HL-60 (cell line): ENCODE data around the gene DGUOK.
A peak's percentile ranks its signal among the peaks of the same experiment; 100 is the strongest.

ENCODE experiments used
- DNase-seq, 2 experiments: peaks; one replicate each; pipeline ENCODE4 v3.0.0-alpha.2; 2010 to 2020; ENCODE audit warnings: low read depth in 1 of 2, low spot score in 1 of 2
- H3K27ac ChIP-seq: fragments of 250-450 bp; sonication (Bioruptor Pico); replicated peaks from 2 replicates; pipeline ENCODE4 v1.5.1; 2020; ENCODE audit warnings: mild to moderate bottlenecking, moderate library complexity
- H3K27me3 ChIP-seq: fragments of 250-450 bp; sonication (Bioruptor Pico); 2 replicates; pipeline ENCODE4 v1.5.1; 2021; ENCODE audit warnings: mild to moderate bottlenecking, moderate library complexity; ENCODE audit not compliant: insufficient read depth, poor library complexity, severe bottlenecking
- H3K4me3 ChIP-seq: replicated peaks from 2 replicates; pipeline ENCODE4 v1.5.1; 2011; ENCODE audit warnings: mild to moderate bottlenecking, control low read depth, low read length; ENCODE audit not compliant: insufficient read depth
- CTCF ChIP-seq: IDR thresholded peaks from one replicate; pipeline ENCODE4 v1.5.1; 2011; ENCODE audit warnings: low read length, control low read depth, inconsistent platforms; ENCODE audit not compliant: insufficient read depth
- GABPA ChIP-seq: IDR thresholded peaks from 2 replicates; pipeline ENCODE4 v1.6.1; 2012; ENCODE audit warnings: low read depth
- POLR2AphosphoS5 ChIP-seq: IDR thresholded peaks from 2 replicates; pipeline ENCODE4 v1.6.1; 2012; ENCODE audit warnings: low read depth
- SPI1 ChIP-seq: IDR thresholded peaks from 2 replicates; pipeline ENCODE4 v1.6.1; 2012; ENCODE audit warnings: low read depth, mild to moderate bottlenecking, borderline replicate concordance
- TF ChIP-seq, protein P1 (sequence below): IDR thresholded peaks from 2 replicates; pipeline ENCODE4 v1.6.1; 2012; ENCODE audit warnings: low read depth; ENCODE audit not compliant: insufficient replicate concordance

DGUOK gene

DNA sequence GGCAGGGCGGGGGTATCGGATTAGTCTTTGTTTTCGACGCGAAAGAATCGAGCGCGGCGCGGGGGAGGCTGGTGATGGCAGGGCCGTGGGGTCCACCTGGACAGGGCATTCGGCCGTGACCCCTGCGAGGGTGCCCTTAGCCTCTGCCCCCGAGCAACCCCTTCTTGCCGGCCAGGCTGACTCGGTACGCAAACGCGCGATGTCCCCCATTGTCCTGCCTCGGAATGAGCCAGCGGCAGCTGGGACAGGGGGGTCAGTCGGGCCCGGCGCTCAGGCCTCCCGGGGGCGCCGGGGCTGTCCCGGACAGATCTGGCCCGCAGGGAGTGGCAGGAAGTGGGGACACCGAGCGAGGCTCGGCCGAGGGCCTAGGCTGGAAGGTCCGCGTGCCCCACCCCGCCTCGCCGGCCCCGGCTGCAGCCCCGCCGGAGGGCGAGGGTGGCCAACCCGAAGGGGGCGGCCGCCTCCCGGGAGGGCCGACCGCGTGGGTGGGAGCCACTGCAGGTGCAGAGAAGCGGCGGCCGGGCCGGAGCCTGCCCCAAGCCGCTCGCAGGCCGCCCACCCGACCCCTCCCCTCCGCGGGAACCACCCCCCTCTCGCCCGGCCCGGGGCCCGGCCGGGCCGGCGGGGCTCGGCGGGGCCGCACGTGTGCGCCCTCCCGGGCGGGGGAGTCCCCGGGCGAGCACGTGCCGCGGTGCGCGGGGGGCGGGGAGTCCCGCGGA, 57.7 kb downstream of the DGUOK start, which contains the start of gene TET3:
Gene TET3 (plus strand): TSS at position 708 of the 719 bp plus-strand sequence. CDS start 1,494 bp downstream, outside the sequence.
- H3K27ac ChIP-seq, result peak within 1 kb of the TSS; percentile 85
- no peaks in the 10 kb centered on the region for H3K27me3 ChIP-seq
- H3K4me3 ChIP-seq, result peak within 1 kb of the TSS; percentile 54
- TF ChIP-seq CTCF, result no peak
- no peak for TF ChIP-seq SPI1
- TF ChIP-seq POLR2AphosphoS5, result no peak
- no peak for TF ChIP-seq GABPA
- TF ChIP-seq, protein P1, sequence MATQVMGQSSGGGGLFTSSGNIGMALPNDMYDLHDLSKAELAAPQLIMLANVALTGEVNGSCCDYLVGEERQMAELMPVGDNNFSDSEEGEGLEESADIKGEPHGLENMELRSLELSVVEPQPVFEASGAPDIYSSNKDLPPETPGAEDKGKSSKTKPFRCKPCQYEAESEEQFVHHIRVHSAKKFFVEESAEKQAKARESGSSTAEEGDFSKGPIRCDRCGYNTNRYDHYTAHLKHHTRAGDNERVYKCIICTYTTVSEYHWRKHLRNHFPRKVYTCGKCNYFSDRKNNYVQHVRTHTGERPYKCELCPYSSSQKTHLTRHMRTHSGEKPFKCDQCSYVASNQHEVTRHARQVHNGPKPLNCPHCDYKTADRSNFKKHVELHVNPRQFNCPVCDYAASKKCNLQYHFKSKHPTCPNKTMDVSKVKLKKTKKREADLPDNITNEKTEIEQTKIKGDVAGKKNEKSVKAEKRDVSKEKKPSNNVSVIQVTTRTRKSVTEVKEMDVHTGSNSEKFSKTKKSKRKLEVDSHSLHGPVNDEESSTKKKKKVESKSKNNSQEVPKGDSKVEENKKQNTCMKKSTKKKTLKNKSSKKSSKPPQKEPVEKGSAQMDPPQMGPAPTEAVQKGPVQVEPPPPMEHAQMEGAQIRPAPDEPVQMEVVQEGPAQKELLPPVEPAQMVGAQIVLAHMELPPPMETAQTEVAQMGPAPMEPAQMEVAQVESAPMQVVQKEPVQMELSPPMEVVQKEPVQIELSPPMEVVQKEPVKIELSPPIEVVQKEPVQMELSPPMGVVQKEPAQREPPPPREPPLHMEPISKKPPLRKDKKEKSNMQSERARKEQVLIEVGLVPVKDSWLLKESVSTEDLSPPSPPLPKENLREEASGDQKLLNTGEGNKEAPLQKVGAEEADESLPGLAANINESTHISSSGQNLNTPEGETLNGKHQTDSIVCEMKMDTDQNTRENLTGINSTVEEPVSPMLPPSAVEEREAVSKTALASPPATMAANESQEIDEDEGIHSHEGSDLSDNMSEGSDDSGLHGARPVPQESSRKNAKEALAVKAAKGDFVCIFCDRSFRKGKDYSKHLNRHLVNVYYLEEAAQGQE, result no peak
- no peak for DNase-seq

- peak overlapping the region; percentile 8; the same call in 1 of the 2 replicates for H3K4me3 ChIP-seq
- H3K27ac ChIP-seq, result no peak overlapping the region
- TF ChIP-seq GABPA, result no peak
- TF ChIP-seq POLR2AphosphoS5, result no peak
- H3K27me3 ChIP-seq, result no peaks in the 10 kb centered on the region
- DNase-seq, result peak; percentile 58 to 60
Measured at GRCh38 chr2:73984922-73985307, 58.2 kb downstream of the DGUOK start.

GRCh38 chr2:73985308-73986084, 58.8 kb downstream of the DGUOK start:
- Histone ChIP-seq H3K4me3 (peak overlapping the region; percentile 54), H3K27me3 (no peaks in the 10 kb centered on the region), H3K27ac (peak overlapping the region; percentile 85)
- TF ChIP-seq CTCF (no peak), SPI1 (peak; percentile 98), POLR2AphosphoS5 (peak; percentile 74), GABPA (no peak)
- TF ChIP-seq, protein P1, result no peak
- DNase-seq, result peak; percentile 85 to 88

GRCh38 chr2:73986085-73986681, 59.5 kb downstream of the DGUOK start:
- no peak for TF ChIP-seq GABPA
- no peak for TF ChIP-seq CTCF
- TF ChIP-seq, protein P1, result peak; percentile 25
- no peak for TF ChIP-seq POLR2AphosphoS5
- H3K4me3 ChIP-seq, result peak overlapping the region; percentile 54
- no peak for DNase-seq
- peak overlapping the region; percentile 85 for H3K27ac ChIP-seq
- no peaks in the 10 kb centered on the region for H3K27me3 ChIP-seq
